GM12874 (cell line): Measurements from ENCODE around the gene TMEM50A.

ENCODE experiments used
- CTCF ChIP-seq: IDR thresholded peaks from 2 replicates; pipeline ENCODE4 v1.5.1; 2011; ENCODE audit warnings: low read depth, mild to moderate bottlenecking, control low read depth, low read length, moderate library complexity; ENCODE audit not compliant: insufficient read depth

TMEM50A gene

GRCh38 chr1:25338188-25338981, at the start of gene TMEM50A:
TMEM50A (plus strand) TSS chr1:25338334; CDS start chr1:25340487, 2,153 bp downstream.
- TF ChIP-seq CTCF, result no peak

GRCh38 chr1:25338986-25339385, 852 bp downstream of the TMEM50A start:
- TF ChIP-seq CTCF, result no peak

- no peak for TF ChIP-seq CTCF
Observed at GRCh38 chr1:25341746-25342145, 3.6 kb downstream of the TMEM50A start.

GRCh38 chr1:25342846-25343245, 4.7 kb downstream of the TMEM50A start:
- no peak for TF ChIP-seq CTCF

GRCh38 chr1:25343872-25344271, 5.7 kb downstream of the TMEM50A start:
- no peak for TF ChIP-seq CTCF

- TF ChIP-seq CTCF, result no peak
Observed at GRCh38 chr1:25347556-25347955, 9.4 kb downstream of the TMEM50A start.

GRCh38 chr1:25349606-25350005, 11.5 kb downstream of the TMEM50A start:
- TF ChIP-seq CTCF, result no peak
